ENCODE results near the gene APBA3. TPM values are rescaled to one million over a fixed set of nuclear protein-coding genes. Genes with fewer than 3 reads are reported as not detected.

The APBA3 gene
- total and polyA plus RNA-seq, 4 donors = 16.5 to 38.0 (median 22.6) TPM

GRCh38 chr19:3734310-3734600 is 27.2 kb downstream of the APBA3 start:
- peaks cover 0 to 5% (median 0%) of the 10 kb centered on the region in 4 donors for H3K36me3 ChIP-seq (ENCODE audit: control insufficient read depth in 4 of 4, insufficient read depth in 4 of 4, low read length in 4 of 4)
- peaks cover 0 to 7% (median 1%) of the 10 kb centered on the region in 4 donors for H3K9me3 ChIP-seq (ENCODE audit: control insufficient read depth in 4 of 4, insufficient read depth in 3 of 4, low read length in 3 of 4)
- H3K4me1 ChIP-seq (ENCODE audit: control insufficient read depth in 5 of 5, insufficient read depth in 5 of 5, low read length in 5 of 5) = no peaks in the 10 kb centered on the region
- H3K9ac ChIP-seq (ENCODE audit: insufficient read depth in 1 of 2, low read length in 2 of 2) = no peak overlapping the region
- DNase-seq = no peak
- WGBS, 2 donors = 93% methylated on average over 12 to 14 of the region's 14 CpGs
- no peaks in the 10 kb centered on the region for H3K27me3 ChIP-seq (ENCODE audit: control insufficient read depth in 3 of 3, insufficient read depth in 3 of 3, low read length in 2 of 3)
- H3K27ac ChIP-seq (ENCODE audit: low read depth in 1 of 2, low read length in 1 of 2) = no peak overlapping the region
- TF ChIP-seq CTCF (IDR thresholded peaks at IDR 0.05; ENCODE audit: control extremely low read depth, extremely low read depth) = no peak
- no peak overlapping the region for H3K4me3 ChIP-seq
- ATAC-seq (ENCODE audit: insufficient read depth, low FRiP score) = no peak

GRCh38 chr19:3733549-3734309 is 27.8 kb downstream of the APBA3 start:
- TF ChIP-seq CTCF (IDR thresholded peaks at IDR 0.05; ENCODE audit: control extremely low read depth, extremely low read depth) = no peak
- Histone ChIP-seq H3K36me3 (ENCODE audit: control insufficient read depth in 4 of 4, insufficient read depth in 4 of 4, low read length in 4 of 4) (peaks cover 0 to 5% (median 0%) of the 10 kb centered on the region in 4 donors), H3K9ac (ENCODE audit: insufficient read depth in 1 of 2, low read length in 2 of 2) (no peak overlapping the region), H3K27ac (ENCODE audit: low read depth in 1 of 2, low read length in 1 of 2) (no peak overlapping the region), H3K27me3 (ENCODE audit: control insufficient read depth in 3 of 3, insufficient read depth in 3 of 3, low read length in 2 of 3) (no peaks in the 10 kb centered on the region), H3K4me1 (ENCODE audit: control insufficient read depth in 5 of 5, insufficient read depth in 5 of 5, low read length in 5 of 5) (no peaks in the 10 kb centered on the region), H3K4me3 (no peak overlapping the region), H3K9me3 (ENCODE audit: control insufficient read depth in 4 of 4, insufficient read depth in 3 of 4, low read length in 3 of 4) (peaks cover 0 to 7% (median 1%) of the 10 kb centered on the region in 4 donors)
- DNase-seq = no peak
- 80 to 81% methylated on average over 20 of the region's 20 CpGs for WGBS, 2 donors
- no peak for ATAC-seq (ENCODE audit: insufficient read depth, low FRiP score)

- H3K9me3 ChIP-seq (ENCODE audit: control insufficient read depth in 4 of 4, insufficient read depth in 3 of 4, low read length in 3 of 4) = peaks cover 0 to 3% (median 1%) of the 10 kb centered on the region in 4 donors
- H3K27me3 ChIP-seq (ENCODE audit: control insufficient read depth in 3 of 3, insufficient read depth in 3 of 3, low read length in 2 of 3) = no peaks in the 10 kb centered on the region
- H3K4me1 ChIP-seq (ENCODE audit: control insufficient read depth in 5 of 5, insufficient read depth in 5 of 5, low read length in 5 of 5) = no peaks in the 10 kb centered on the region
- no peak overlapping the region for H3K4me3 ChIP-seq
- H3K9ac ChIP-seq (ENCODE audit: insufficient read depth in 1 of 2, low read length in 2 of 2) = no peak overlapping the region
- H3K27ac ChIP-seq (ENCODE audit: low read depth in 1 of 2, low read length in 1 of 2) = no peak overlapping the region
- H3K36me3 ChIP-seq (ENCODE audit: control insufficient read depth in 4 of 4, insufficient read depth in 4 of 4, low read length in 4 of 4) = peaks cover 0 to 5% (median 0%) of the 10 kb centered on the region in 4 donors
- TF ChIP-seq CTCF (IDR thresholded peaks at IDR 0.05; ENCODE audit: control extremely low read depth, extremely low read depth) = no peak
- ATAC-seq (ENCODE audit: insufficient read depth, low FRiP score) (no peak), DNase-seq (no peak)
- WGBS, 2 donors = 90 to 97% methylated on average over 1 of the region's 1 CpG
These were observed 29.4 kb downstream of the APBA3 start for GRCh38 chr19:3732108-3732507.

All from lung (tissue), 12 donors.